MCF 10A (cell line): ENCODE results near the gene TUBE1. TPM values are rescaled to one million over a fixed set of nuclear protein-coding genes. Genes with fewer than 3 reads are reported as not detected.

Experiments
- BruUV-seq: library from RNA; stranded (reverse); fragments of 400-500 nt; replicated peaks from 2 replicates; lab custom pipeline; 2021; lab: Mats Ljungman, UMichigan
- CTCF ChIA-PET: fragments of 300-600 bp; sonication (Branson Sonifier 250); formaldehyde crosslinking; extraction: SDS; loops from one replicate; lab custom pipeline; 2021; ENCODE audit warnings: antibody characterized with exemption, inconsistent platforms; lab: Yijun Ruan, JAX
- POLR2A ChIA-PET: fragments of 300-600, 350-650 bp; sonication (Branson Sonifier 250); formaldehyde crosslinking; extraction: SDS; loops from one replicate; lab custom pipeline; 2020; ENCODE audit warnings: antibody characterized with exemption, inconsistent platforms; lab: Yijun Ruan, JAX
- DNase-seq: peaks from one replicate; pipeline ENCODE4 v3.0.0-alpha.2; 2018; ENCODE audit not compliant: unreplicated experiment
- H3K27ac Mint-ChIP-seq: one replicate; pipeline ENCODE4 v1.8.0; 2022; ENCODE audit warnings: mild to moderate bottlenecking, low read depth, mixed read lengths; ENCODE audit not compliant: unreplicated experiment
- H3K27me3 Mint-ChIP-seq: one replicate; pipeline ENCODE4 v1.8.0; 2022; ENCODE audit warnings: mixed read lengths; ENCODE audit not compliant: insufficient read depth, unreplicated experiment
- H3K36me3 Mint-ChIP-seq: one replicate; pipeline ENCODE4 v1.8.0; 2022; ENCODE audit warnings: mild to moderate bottlenecking, moderate library complexity, mixed read lengths; ENCODE audit not compliant: insufficient read depth, unreplicated experiment
- H3K4me1 Mint-ChIP-seq: one replicate; pipeline ENCODE4 v1.8.0; 2022; ENCODE audit warnings: mixed read lengths; ENCODE audit not compliant: insufficient read depth, unreplicated experiment
- H3K4me3 Mint-ChIP-seq: one replicate; pipeline ENCODE4 v1.8.0; 2022; ENCODE audit warnings: mild to moderate bottlenecking, moderate library complexity, mixed read lengths; ENCODE audit not compliant: unreplicated experiment
- H3K9me3 Mint-ChIP-seq: one replicate; pipeline ENCODE4 v1.8.0; 2022; ENCODE audit warnings: mixed read lengths; ENCODE audit not compliant: unreplicated experiment
- intact Hi-C: fragments of 100-400 bp; cut with micrococcal nuclease; formaldehyde crosslinking; loops from 2 replicates; pipeline ENCODE4 v1.14.1; 2022
- total RNA-seq: library from RNA; stranded (reverse); gene quantifications from 2 replicates; pipeline ENCODE4 v1.2.3, GENCODE V29; 2022
- TF ChIP-seq, protein P1 (sequence below): fragments of 200-600 bp; IDR thresholded peaks from one replicate; pipeline ENCODE4 v1.8.0; 2022; ENCODE audit warnings: antibody characterized with exemption, mild to moderate bottlenecking; ENCODE audit not compliant: unreplicated experiment

The TUBE1 gene
- total RNA-seq, 1 experiment from 2014 or later: 47.7 TPM

DNA sequence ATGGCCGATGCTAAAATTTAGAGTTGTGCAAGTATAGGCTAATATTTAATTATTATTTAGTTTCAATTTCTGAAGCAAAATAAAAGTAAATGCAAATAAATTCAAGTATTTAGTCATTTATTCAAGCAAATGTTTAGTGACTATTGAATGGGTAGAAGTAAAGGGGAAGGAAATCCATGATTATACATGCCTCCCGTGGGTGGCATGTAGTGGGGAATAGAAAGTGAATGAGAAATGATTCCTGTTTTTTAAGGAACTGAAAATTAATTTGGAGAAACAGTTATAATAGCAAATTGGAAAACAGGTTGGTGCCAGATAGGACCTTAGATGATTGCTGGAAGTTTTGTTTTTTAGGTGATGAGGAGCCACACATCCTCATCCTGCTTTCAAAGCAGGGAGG lies 35.5 kb upstream of the TUBE1 start:
- Mint-ChIP-seq H3K4me1 (peaks cover 1% of the 10 kb centered on the region), H3K27ac (no peak overlapping the region), H3K4me3 (no peak overlapping the region), H3K36me3 (no peaks in the 10 kb centered on the region), H3K27me3 (peaks cover 11% of the 10 kb centered on the region), H3K9me3 (no peaks in the 10 kb centered on the region)
- TF ChIP-seq, protein P1, sequence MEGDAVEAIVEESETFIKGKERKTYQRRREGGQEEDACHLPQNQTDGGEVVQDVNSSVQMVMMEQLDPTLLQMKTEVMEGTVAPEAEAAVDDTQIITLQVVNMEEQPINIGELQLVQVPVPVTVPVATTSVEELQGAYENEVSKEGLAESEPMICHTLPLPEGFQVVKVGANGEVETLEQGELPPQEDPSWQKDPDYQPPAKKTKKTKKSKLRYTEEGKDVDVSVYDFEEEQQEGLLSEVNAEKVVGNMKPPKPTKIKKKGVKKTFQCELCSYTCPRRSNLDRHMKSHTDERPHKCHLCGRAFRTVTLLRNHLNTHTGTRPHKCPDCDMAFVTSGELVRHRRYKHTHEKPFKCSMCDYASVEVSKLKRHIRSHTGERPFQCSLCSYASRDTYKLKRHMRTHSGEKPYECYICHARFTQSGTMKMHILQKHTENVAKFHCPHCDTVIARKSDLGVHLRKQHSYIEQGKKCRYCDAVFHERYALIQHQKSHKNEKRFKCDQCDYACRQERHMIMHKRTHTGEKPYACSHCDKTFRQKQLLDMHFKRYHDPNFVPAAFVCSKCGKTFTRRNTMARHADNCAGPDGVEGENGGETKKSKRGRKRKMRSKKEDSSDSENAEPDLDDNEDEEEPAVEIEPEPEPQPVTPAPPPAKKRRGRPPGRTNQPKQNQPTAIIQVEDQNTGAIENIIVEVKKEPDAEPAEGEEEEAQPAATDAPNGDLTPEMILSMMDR: no peak
- CTCF ChIA-PET: no interaction called here
- intact Hi-C loops: no loop called here
- POLR2A ChIA-PET: no interaction called here
- no TSS peak for BruUV-seq
- DNase-seq: no peak

DNA sequence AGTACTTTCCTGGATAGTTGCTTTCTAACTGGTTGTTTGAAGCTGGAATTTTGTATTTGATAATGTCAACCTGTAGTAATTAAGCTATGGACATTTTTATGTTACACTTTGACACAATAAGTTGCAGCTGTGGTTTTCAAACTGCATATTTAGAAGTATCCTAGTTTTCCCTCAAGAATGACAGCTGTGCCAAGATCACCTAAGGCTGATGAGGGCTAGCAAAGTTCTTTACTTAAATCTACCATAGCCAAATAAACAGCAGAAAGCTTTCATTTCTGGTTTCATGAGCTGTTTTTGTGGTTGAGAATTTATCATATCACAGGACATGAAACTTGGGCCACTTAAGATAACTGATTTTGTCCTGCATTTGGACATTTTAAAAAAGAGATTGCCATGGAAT lies 30.8 kb upstream of the TUBE1 start:
- TF ChIP-seq, protein P1: no peak
- Mint-ChIP-seq H3K4me3 (no peak overlapping the region), H3K27me3 (no peaks in the 10 kb centered on the region), H3K4me1 (peaks cover 12% of the 10 kb centered on the region), H3K9me3 (no peaks in the 10 kb centered on the region), H3K27ac (peak overlapping the region; percentile 60), H3K36me3 (no peaks in the 10 kb centered on the region)
- ChIA-PET CTCF (interaction anchor here (0.7 kb wide), 1 partner anchor 337 kb away, joined by 3 read pairs; no protein-coding TSS in a partner anchor), POLR2A (interaction anchor here (0.6 kb wide), 1 partner anchor 462 kb away, joined by 3 read pairs; no protein-coding TSS in a partner anchor)
- no peak for DNase-seq
- BruUV-seq: no TSS peak
- intact Hi-C loops: no loop called here

DNA sequence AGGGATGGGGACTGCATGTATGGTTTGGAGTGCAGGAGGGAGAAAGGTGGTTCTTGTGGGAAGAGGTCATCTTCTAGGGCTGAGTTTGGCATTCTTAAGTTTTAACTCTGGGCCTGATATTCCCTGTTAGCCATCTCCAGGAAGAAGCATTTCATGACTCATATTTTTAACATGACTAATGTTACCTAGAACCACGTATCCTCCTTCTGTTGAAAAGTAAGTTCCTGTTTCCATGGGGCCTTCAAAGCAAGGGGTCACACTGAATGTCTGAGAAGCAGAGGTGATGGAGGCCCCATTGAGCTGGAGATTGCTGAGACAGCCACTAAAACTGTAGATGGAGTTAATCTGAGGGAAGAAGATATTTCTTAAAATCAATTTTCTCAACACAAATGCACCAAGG lies 30.3 kb upstream of the TUBE1 start:
- Mint-ChIP-seq H3K27ac (peak overlapping the region; percentile 60), H3K27me3 (no peaks in the 10 kb centered on the region), H3K4me3 (no peak overlapping the region), H3K36me3 (no peaks in the 10 kb centered on the region), H3K9me3 (no peaks in the 10 kb centered on the region), H3K4me1 (peaks cover 12% of the 10 kb centered on the region)
- POLR2A ChIA-PET: no interaction called here
- intact Hi-C loops: no loop called here
- BruUV-seq: no TSS peak
- CTCF ChIA-PET: interaction anchor here (0.6 to 0.7 kb wide), 2 partner anchors 28 to 337 kb away, joined by 3 read pairs; no protein-coding TSS in a partner anchor
- TF ChIP-seq, protein P1: no peak
- DNase-seq: peak; percentile 26

DNA sequence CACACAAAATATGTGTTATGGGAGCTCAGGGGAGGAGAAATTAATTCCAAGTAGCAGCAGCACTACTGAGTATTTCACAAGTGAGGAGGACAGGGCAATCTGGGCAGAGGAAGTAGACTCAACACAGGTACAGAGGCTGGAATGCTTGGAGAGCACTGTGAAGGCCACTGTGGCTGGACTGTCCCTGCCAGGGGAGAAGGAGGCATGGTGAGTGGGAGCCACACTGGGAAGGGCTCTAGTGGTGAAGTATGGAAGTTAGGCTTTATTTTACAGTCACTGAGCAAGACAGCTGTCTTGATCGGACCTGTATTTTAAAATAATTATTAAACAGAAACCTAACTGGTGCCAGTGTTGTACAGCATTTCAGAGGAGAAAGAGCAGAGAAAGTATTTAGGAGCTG lies 28.9 kb upstream of the TUBE1 start:
- Mint-ChIP-seq H3K36me3 (no peaks in the 10 kb centered on the region), H3K4me3 (no peak overlapping the region), H3K4me1 (peaks cover 12% of the 10 kb centered on the region), H3K9me3 (no peaks in the 10 kb centered on the region), H3K27ac (no peak overlapping the region), H3K27me3 (no peaks in the 10 kb centered on the region)
- no peak for DNase-seq
- intact Hi-C loops: no loop called here
- POLR2A ChIA-PET: interaction anchor here (0.6 kb wide), 1 partner anchor 53 kb away, joined by 4 read pairs; no protein-coding TSS in a partner anchor
- TF ChIP-seq, protein P1: no peak
- BruUV-seq: no TSS peak
- CTCF ChIA-PET: interaction anchor here (0.6 kb wide), 1 partner anchor 557 kb away, joined by 3 read pairs; no protein-coding TSS in a partner anchor
